Hematopoietic multipotent progenitor cell treated with erythropoietin and hydrocortisone succinate and interleukin-3 and kit ligand, for 4 days (in vitro differentiated cells): ENCODE results near the gene LRRN4CL.
"Not testable (repeated sequence)": the region's sequence is repeated elsewhere in the genome, so short reads cannot be mapped to it uniquely, and the experiment has no call there.

Experiments used
- DNase-seq: peaks from one replicate; pipeline ENCODE4 v3.0.0-alpha.2; 2015

LRRN4CL gene

DNA sequence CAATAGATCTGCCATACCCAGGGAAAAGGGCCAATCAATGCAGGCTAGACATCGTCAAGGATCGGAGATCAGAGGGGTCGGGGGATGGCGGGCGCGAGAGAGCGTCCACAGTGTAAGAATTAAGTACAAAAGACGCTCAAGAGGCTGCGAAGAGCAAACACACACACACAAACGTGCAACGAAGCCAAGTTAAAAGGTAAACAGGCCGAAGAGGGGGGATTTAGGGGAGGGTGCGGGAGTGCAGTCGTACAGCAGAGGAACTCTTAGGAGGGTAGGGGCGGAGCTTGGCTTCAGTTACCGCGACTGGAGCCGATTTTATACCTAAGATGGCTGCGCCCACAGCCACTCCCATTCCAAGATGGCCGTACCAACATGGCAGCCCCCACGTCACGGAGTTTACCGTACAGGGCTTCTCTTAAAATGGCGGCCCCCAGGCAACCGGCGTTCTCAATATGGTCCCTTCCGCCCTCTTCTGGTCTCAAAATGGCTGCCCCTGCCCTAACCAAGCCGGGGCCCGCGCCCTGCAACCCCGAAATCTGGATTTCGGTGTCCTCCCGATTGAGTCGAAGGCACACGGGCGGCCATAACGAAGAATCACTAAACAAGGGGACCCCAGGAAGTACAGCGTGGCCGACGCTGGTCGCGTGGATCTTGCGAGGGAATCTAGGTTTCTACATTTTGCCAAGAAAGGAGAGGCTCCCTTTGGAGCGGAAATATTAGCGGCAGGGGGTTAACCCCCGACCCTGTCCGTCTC, 20.1 kb upstream of the LRRN4CL start:
- DNase-seq = peak; percentile 100

- DNase-seq = peak; percentile 52
Observed at GRCh38 chr11:62708793-62709192, 19.5 kb upstream of the LRRN4CL start.

- DNase-seq = peak; percentile 58
Observed at GRCh38 chr11:62708392-62708791, 19.1 kb upstream of the LRRN4CL start.

- peak; percentile 31 for DNase-seq
Observed at GRCh38 chr11:62707277-62707861, 18.0 kb upstream of the LRRN4CL start, which contains the start of the genes BSCL2 and GNG3. Gene BSCL2 (minus strand): TSS chr11:62707424. CDS start chr11:62707195, 229 bp downstream. Gene GNG3 (plus strand): TSS chr11:62707676. CDS start chr11:62708296, 620 bp downstream.

DNA sequence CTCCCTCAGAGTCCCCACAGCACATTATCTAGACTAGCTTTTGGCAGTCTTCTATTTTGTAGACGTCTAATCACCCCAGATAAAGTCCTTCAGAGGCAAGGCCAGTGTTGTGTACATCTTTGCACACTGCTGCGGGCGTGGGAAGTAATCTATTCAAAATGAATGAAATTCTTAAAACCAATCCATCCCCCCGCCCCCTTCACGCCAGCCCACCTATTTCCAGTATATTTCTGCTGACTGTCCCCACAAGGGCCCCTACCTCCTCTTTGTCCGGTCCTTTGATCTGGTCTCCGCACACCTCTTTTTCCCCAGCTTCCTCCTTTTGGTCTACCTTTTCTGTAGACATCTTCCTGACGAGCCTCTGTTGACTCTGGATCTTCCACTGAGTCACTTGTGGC, 17.5 kb upstream of the LRRN4CL start:
- DNase-seq = no peak

DNA sequence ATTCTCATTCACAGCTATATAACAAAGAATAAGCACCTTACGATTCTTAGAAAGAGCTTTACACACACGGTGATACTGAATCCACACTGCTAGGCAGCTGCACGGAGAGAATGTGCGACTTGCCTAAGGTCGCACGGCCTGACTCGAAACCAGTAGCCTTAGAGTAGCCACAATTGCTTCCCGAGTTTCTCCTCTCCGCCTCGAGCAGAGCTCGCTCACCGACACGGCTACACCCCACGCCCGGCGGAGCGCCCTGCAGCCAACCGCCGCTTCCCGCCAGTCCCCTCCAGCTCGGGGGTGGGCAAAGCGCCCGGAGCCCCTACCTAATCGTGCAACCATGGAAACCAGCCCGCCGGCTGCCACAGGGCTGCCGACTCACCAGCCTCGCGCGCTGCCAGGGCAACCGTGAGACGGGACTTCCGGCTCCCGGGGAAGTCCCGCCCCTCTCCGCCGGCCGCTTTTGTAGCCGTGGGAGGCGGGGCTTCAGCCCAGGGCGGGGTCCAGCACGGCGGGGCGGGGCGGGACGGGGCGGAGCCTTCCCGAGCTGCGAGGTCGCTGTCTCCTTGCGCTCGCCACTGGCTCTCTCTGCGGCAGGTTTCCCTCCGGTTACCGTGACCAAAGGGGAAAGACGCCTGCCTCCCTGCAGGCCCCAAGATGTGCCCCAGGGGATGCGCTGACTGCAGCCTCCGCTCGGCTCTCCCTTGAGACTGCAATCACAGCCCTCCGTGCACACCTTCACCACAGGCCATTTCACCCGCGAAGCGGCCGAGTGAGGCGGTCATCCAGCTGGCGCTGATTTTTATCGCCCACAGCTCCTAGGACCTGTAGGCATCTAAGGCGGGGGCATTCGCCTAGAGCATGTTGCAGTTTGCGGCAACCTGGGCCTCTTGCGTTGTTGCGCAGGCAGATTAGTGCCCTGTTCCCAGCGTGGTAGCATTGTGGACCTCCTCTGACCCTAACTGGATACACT, 16.8 kb upstream of the LRRN4CL start:
- peak; percentile 99 for DNase-seq

DNA sequence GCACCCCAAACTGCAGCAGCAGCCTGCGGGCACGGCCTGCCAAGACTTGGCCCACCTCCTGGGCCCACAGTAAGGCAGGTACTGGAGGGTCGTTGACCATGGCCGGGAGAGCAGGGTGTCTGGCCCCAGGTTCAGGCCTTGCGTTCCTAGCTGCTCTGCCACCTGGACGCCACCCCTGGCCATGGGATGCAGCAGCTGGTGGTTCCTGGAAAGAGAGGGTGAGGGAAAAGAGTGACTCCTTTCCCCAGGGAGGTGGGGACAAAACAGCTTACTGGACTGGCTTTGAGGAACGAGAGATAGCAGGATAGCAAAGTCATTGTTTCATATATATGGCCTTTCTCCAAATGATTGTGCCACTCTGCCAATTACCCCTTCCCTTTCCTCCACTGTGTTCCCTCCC, 16.1 kb upstream of the LRRN4CL start:
- DNase-seq = peak; percentile 64

- DNase-seq = not testable (repeated sequence)
Observed at GRCh38 chr11:62703921-62704320, 14.6 kb upstream of the LRRN4CL start.

DNA sequence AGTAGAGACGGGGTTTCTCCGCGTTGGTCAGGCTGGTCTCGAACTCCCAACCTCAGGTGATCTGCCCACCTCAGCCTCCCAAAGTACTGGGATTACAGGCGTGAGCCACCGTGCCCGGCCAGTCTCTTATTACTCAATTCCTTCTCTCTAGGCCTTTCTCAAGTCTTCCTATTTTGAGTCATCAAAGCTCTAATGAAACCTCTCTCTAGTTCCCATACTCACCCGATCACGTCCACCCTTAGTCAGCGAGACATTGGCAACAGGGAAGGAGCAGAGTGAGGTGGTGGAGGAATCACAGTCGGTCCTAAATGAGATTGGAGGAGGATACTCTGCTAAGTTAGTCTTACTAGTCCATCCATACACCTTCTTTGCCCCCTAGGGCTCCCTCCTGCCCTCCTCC, 12.9 kb upstream of the LRRN4CL start:
- no peak for DNase-seq

- peak; percentile 92 for DNase-seq
Observed at GRCh38 chr11:62694455-62695167, 5.3 kb upstream of the LRRN4CL start.

DNA sequence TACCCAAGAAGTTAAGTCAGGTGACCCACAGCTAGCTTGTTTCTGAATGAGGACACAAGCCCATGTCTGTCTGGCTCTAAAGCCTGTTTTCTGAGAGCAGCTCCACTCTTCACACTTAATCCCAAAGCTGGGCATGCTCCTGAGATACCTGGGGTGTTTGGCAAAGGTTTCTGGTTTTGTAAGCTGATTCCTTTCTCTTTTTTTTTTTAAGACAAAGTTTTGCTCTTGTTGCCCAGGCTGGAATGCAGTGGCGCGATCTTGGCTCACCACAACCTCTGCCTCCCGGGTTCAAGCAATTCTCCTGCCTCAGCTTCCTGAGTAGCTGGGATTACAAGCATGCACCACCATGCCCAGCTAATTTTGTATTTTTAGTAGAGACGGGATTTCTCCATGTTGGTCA, 4.3 kb upstream of the LRRN4CL start:
- not testable (repeated sequence) for DNase-seq

GRCh38 chr11:62688491-62688890, 839 bp downstream of the LRRN4CL start:
- DNase-seq = no peak

GRCh38 chr11:62687508-62688396, 1.6 kb downstream of the LRRN4CL start:
- no peak for DNase-seq

GRCh38 chr11:62682518-62682917, 6.8 kb downstream of the LRRN4CL start:
- no peak for DNase-seq

- DNase-seq = peak; percentile 92
Observed at GRCh38 chr11:62680825-62681240, 8.5 kb downstream of the LRRN4CL start.

GRCh38 chr11:62678770-62679696, 10.3 kb downstream of the LRRN4CL start, which contains the start of gene UBXN1:
Gene UBXN1 (minus strand): TSS chr11:62679073. CDS start chr11:62678923, 150 bp downstream.
- peak; percentile 96 for DNase-seq

GRCh38 chr11:62678433-62678769, 10.9 kb downstream of the LRRN4CL start:
- DNase-seq = no peak

DNA sequence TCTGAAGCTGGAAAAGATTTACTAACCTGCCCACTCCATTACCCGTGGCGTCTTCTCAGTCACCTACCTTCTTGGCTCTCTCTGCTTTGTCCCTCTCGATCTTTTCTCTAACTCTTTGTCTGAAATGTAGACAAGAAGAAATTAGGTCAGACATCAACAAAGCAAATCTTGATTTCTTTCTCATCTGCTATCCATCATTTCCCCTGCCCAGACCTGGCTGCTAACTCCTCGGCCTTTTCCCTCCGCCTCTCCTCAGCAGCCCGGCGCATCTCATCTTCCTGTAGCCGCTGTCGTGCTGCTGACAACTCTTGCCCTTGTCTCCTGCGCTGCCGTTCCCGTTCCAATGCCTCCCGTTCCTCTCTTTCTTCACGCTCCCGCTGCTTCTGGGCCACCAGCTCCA, 11.6 kb downstream of the LRRN4CL start:
- no peak for DNase-seq

DNA sequence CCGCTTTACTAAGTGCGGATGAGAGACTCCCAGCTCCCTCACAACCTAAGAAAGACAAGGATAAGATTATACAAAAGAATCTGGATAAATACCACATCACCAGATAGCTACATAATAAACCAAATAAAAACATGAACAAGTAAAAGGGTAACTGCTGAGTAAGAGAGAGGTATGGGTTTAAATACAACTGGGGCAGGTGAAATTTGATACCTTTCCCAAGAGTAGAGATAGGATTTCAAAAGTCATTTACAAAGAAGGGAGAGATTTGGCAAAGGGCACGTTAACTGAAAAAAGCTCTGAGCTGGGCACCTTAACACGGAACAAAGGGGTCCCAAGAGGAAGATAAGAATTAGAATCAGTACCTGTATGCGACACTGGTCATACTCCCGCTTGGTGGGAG, 12.2 kb downstream of the LRRN4CL start:
- DNase-seq = no peak

DNA sequence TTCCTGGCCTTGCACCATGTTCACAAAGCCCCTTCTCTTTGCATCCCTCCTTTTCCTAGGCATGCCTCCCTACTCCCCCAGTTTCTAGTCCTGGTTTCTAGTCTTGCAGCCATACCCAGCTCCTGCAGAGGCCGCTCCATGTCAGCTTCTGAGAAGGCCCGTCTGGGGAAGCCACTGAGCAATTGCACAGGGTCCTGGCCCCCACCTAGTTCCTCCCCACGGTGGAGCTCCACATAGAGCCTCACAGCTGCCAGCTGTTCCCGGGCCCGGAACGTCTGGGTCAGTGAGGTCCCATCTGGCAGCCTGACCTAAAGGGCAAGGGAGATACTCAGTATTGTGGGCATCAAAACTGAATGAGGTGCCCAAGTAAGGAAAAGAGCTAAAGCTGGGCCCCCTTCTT, 12.6 kb downstream of the LRRN4CL start:
- DNase-seq = peak; percentile 13
